GM19240 (cell line): ENCODE results near the gene STX18.
A peak's percentile ranks its signal among the peaks of the same experiment; 100 is the strongest.

ENCODE experiments used
- DNase-seq: peaks from one replicate; pipeline ENCODE4 v3.0.0; 2011; ENCODE audit warnings: low spot score; ENCODE audit not compliant: insufficient read length

Gene STX18

GRCh38 chr4:4440333-4441061, 101.4 kb downstream of the STX18 start:
- no peak for DNase-seq

DNA sequence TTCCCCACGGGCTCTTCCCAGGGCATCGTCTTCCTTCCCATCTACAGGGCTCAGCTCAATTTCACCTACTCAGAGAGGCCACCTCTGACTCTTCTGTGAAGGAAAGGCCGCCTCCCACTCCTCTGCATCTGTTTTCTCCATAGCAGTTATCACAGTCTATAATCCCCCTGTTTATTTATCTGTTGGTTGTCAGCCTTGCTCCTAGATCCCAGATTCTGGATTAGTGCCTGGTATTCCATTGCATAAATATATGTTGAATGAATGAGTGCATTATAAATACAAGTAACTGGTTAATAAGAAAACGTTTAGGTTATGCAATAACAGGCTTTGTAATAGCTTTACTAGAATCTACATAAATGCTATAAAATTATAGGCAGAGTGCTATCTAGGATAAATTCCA, 102.1 kb downstream of the STX18 start:
- no peak for DNase-seq

- DNase-seq = no peak
These were observed 103.0 kb downstream of the STX18 start for GRCh38 chr4:4438891-4439290.

DNA sequence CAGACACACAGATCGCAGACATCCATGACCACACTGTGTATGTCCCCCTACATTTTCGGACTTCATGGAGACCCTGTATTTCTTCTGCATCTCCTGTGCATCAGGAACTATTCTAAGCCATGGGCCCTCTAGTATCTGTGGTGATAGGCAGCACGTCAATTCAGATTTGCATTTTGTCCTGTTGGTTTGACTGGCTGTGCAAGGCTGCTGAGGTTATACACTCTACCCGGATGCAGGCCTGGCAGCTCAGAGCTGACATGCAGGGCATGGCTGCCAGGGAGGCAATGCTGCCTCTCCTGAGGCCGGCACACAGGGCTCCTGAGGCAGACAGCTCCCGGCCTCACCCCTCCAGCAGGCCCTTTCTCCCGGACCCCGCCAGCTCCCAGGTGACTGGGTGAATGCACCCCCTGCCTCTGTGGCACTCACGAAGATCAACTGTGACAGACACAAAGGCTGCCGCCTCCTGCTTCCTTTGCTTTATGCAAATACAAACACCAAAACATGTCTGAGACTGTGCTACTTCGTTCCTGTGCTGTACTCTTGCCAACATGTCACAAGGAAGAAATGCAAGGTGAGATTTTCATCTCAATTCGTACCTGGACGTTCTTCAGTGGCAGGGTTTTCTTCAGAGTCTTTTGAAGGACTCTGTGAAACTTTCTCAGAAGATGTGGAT, 103.9 kb downstream of the STX18 start:
- DNase-seq = no peak

- DNase-seq = no peak
These were observed 105.5 kb downstream of the STX18 start for GRCh38 chr4:4436244-4436823.

DNA sequence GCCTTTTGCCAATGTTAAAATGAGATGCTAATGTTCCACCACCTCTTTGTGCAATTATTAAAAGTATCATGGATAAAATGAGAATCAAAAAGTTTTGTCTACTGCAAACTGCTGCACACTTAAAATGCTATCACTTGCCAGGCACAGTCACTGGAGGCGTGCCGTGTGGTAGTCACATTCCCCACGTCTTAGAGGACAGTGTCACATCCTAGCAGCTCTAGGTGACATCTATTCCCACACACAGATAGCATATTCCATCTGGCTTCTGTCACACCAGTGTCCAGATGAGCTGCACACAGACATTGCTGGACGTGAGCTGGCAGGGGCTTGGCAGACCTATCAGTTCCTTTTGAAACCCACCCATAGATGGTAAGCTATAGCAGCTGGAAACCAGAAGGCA, 107.9 kb downstream of the STX18 start:
- no peak for DNase-seq

DNA sequence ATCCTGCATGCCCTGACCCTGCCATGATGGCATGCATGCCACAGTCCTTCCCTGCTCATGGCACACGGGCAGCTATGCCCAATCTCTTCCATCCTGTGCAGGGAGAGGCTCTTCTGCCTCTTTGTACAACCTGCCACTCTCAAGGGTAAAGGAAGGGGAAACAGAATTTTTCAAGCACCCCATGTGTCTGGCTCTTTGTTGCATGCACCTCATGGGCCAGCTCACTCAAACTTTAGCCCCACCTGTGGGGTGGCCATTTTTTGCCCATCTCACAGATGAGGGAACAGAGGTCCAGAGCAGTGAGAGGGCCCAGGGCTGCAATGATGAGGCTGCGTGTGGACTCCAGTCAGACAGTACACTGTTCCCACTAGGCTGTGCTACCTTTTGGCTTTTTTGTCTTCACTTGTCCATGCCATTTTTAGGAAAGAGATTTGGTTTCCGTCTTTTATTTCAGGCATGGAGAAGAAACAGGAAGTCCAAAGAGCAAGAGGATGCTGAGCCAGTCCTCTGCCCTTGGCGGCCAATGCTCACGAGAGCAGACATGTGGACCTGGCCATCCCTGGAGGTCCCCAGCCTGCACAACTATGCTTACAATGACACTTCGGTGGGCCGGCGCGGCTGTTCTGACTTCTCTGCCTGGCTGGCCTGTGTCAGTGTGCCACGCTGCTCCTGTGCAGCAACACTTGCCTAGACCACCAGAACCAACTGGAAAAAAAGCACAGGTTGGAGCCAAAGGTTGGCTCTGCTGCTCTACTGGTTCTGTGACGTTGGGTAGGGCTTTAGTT, 109.3 kb downstream of the STX18 start:
- DNase-seq = no peak

DNA sequence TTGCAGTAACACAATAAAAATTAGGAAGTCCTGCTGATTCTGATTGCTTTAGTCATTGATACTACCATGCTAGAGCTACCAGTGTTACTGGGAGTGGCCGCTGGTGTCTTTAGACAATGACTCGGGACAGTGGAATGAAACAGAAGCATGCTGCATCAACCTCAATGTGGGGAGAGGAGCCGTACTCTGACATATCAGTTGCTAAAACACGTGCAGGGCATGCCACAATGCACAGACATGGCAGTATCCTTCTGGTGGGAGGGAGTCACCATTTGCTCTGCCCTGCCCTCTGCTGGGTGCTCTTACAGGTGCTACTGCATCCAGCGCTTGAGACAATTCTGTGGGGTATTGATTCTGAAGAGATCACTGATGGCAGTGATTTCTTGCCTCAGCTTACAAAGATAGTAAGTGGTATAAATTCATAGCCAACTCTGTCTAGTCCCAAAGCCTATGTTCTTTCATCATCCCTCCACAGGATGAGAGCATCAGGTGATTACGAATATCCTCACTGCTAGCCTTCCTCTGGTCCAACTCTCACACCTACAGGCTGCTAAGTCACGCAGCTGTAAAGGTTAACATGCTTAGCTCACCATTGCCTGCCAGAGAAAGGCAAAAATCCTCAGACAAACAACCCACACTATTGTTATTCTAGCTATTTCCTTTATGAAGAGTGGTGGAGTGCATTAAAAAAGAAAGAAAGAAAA, 111.2 kb downstream of the STX18 start:
- DNase-seq = peak; percentile 48

- DNase-seq = no peak
These were observed 112.6 kb downstream of the STX18 start for GRCh38 chr4:4428966-4429875.

DNA sequence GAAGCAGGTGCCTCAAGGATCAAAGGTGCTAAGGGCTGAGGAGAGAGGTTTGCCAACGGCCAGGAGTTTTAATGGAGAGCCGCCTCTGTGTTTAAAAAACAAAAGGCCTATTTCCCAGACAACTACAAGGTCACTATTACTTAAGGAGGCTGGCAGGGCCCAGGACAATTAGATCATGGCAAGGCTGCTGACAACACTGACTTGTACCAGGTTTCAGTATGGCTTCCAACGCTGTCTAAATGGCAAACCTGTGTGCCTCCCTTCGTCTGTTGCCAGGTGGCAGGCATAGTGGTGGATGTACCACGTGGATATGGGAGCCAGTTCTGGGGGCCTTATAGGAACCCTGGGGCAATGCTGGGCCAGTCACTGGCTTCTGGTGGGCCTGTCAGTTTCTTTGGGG, 114.0 kb downstream of the STX18 start:
- DNase-seq = no peak

- no peak for DNase-seq
These were observed 114.6 kb downstream of the STX18 start for GRCh38 chr4:4427121-4427870.

DNA sequence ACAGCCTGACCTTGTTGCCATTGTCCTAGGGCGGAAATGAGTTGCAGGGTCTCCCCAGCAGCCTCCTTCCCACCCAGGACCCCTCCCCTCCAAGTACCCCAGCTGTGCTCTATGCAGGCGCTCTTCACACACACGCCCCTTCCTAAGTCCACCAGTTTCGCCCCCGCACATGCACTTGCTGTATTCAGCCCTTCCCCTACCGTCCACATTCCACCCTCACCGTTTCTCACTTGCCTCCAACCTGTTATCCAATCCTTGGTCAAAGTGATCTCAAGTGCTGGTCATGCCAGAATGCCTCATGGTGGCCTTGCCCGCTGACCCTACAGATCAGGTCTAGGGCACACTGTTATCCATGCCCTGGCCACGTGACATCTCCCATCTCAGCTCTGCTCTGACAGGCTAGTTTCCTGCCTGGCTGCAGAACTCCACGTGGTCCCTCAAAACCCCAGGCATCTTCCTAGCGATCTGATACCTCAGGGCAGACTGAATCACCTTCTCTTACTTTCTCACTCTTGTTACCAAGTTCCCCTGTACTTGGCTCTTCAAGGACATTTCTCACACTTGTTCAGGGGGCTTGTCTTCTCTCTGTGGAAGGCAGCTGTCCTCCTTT, 115.2 kb downstream of the STX18 start:
- no peak for DNase-seq

DNA sequence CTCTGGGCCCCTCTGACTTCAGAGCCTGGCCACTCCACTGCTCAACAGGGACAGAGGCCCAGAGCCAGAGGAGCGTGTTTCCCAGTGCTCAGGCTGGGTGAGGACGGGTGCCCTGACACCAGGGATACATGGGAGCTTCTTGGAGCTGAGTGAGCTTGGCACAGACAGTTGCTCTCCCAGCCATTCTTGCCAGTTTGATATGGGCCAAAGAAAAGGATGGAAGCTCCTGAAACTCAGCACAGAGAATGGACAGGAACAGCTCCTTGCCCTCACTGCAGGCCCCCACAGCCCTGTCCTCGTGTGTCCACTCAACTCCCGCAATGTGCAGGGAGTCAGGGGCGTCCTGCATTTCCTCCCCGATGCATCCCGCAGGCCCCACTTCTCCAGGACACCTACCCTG, 116.2 kb downstream of the STX18 start:
- no peak for DNase-seq

GRCh38 chr4:4425119-4425690, 116.6 kb downstream of the STX18 start:
- DNase-seq = no peak

DNA sequence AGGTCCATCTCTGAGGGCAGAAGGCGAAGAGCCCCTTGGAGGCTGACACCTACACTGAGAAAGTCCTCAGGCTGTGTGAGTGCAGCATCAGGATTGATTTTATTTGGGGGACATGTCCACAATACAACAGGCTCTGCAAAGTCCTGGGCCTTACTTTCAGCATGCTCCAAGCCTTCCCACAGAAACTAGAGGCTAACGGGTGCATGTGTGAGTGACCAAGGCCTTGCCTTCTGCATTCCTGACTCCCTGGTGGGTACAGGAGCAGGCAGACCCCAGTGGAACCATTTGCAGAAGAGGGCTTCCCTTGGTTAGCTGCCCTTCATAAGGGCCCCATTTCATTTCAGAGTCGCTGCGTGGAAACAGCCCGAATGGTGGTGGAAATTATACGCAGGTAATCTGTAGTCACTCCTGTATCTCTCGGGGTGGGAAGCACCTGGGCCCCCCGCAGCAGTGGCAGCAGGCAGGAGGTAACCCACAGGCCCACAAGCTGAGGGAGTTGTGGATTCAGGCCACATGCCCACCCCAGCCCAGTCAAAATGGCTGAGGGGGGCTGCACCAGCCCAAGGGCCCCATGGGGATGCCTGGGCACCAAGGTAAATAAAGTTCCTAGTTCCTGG, 117.2 kb downstream of the STX18 start:
- DNase-seq = no peak

DNA sequence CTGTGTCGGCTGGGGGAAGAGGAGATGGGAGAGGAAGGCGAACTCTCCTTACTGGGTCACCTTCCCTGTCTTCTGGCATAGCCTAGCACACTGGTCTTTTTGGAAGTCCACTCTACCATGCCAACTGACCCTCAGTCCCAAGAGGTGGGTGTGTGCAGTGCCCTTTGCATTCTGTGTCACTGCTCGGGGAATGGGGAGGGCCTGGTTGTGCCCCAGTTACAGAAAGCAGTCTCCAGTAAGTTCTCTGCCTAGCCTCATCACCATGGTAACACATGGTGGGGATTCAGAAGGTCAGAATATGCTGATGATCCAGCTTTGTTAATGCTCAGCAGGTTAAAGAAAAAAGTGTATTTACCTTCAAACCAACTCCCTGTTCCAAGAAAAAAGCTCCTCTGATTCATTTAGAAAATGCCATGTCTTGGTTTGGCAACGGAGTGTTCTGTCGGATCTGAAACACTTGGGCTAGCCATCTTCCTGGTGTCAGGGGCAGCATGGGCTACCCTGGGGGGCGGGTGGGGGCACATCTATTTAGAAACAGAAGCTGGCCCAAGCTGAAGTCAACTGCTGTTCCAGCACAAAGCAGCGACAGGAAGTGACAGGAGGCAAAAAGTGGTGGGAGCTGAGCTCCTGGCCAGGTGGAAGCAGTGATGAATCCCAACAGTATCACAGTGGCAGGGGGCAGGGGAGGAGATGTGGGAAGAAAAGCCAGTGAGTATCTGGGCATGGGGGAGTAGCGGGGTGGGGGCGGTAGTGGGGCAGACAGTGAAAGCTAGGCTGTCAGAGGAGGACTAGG, 117.9 kb downstream of the STX18 start:
- no peak for DNase-seq

DNA sequence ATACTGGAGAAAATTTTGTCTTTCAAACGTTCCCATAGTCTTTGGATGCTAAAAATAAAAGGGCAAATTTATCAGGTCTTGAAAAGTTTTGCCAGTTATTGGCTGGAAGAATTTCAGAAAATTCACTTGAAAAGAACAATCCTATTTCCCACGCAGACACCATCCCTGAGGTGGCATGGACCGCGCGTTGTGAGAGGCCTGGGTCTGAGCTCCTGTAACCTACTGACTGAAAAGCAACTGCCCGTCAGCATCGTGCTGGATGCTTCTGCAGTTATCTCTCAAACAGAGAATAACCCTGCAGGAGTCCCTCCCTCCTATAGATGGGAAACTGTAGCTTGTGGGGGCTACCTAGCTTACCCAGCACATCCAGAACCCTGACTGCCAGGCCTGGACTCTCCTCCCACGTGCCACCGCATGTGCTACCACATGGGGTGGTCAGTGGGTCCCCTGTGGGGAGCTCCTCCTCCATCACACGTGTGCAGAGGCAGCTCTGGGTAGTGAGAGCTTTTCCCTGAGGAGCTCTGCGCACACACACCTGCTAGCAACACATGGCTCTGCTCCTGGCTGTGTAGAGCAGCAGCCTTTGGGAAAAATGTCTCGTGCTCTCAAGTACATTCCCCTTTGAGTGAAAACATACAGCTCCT, 118.9 kb downstream of the STX18 start:
- DNase-seq = no peak
